ENCODE data around the gene WNT11. TPM values are rescaled to one million over a fixed set of nuclear protein-coding genes. Genes with fewer than 3 reads are reported as not detected.

WNT11 gene
- polyA plus RNA-seq, 1 donor from 2014 or later: 2.3 TPM

GRCh38 chr11:76214186-76214585 lies 7.9 kb upstream of the WNT11 start:
- H3K27ac ChIP-seq (ENCODE audit: low read length): no peak overlapping the region
- no peak overlapping the region for H2AFZ ChIP-seq (ENCODE audit: low read depth, low read length)
- H3F3A ChIP-seq (ENCODE audit: insufficient read depth, low read length, poor library complexity, severe bottlenecking): no peaks in the 10 kb centered on the region
- no peaks in the 10 kb centered on the region for H3K9me2 ChIP-seq (ENCODE audit: insufficient read depth, low read length)
- no peaks in the 10 kb centered on the region for H3K36me3 ChIP-seq (ENCODE audit: insufficient read depth, low read length)
- no peak overlapping the region for H3K9ac ChIP-seq (ENCODE audit: low read length)
- no peak overlapping the region for H3K4me3 ChIP-seq (ENCODE audit: low read length)
- H3K9me3 ChIP-seq (ENCODE audit: low read length): no peaks in the 10 kb centered on the region
- peaks cover 44% of the 10 kb centered on the region for H3K27me3 ChIP-seq (ENCODE audit: insufficient read depth, low read depth, low read length)
- H3K4me2 ChIP-seq (ENCODE audit: low read length): no peak overlapping the region
- H3K79me2 ChIP-seq (replicated peaks; ENCODE audit: insufficient read depth, low read length): no peaks in the 10 kb centered on the region
- H4K20me1 ChIP-seq (ENCODE audit: insufficient read depth): no peaks in the 10 kb centered on the region
- TF ChIP-seq MXI1 (conservative IDR thresholded peaks at IDR 0.05; ENCODE audit: poor library complexity, severe bottlenecking) (no peak), RAD21 (conservative IDR thresholded peaks at IDR 0.05) (no peak), TAF1 (IDR thresholded peaks at IDR 0.05; ENCODE audit: low read depth) (no peak), CTCF (IDR thresholded peaks at IDR 0.05; ENCODE audit: poor library complexity, severe bottlenecking) (no peak), EP300 (conservative IDR thresholded peaks at IDR 0.05; ENCODE audit: poor library complexity, severe bottlenecking) (no peak), SMC3 (conservative IDR thresholded peaks at IDR 0.05; ENCODE audit: poor library complexity) (no peak), POLR2AphosphoS5 (IDR thresholded peaks at IDR 0.05) (no peak), REST (IDR thresholded peaks at IDR 0.05; ENCODE audit: borderline replicate concordance) (no peak), EZH2 (IDR thresholded peaks at IDR 0.05; ENCODE audit: borderline replicate concordance, insufficient read depth, low read length, poor library complexity, severe bottlenecking) (no peak)

- Histone ChIP-seq H3K9me3 (ENCODE audit: low read length) (no peaks in the 10 kb centered on the region), H3K27me3 (ENCODE audit: insufficient read depth, low read depth, low read length) (peaks cover 62% of the 10 kb centered on the region), H3K4me2 (ENCODE audit: low read length) (no peak overlapping the region), H3K4me3 (ENCODE audit: low read length) (no peak overlapping the region), H3K27ac (ENCODE audit: low read length) (no peak overlapping the region), H4K20me1 (ENCODE audit: insufficient read depth) (no peaks in the 10 kb centered on the region), H2AFZ (ENCODE audit: low read depth, low read length) (no peak overlapping the region), H3K79me2 (replicated peaks; ENCODE audit: insufficient read depth, low read length) (no peaks in the 10 kb centered on the region), H3F3A (ENCODE audit: insufficient read depth, low read length, poor library complexity, severe bottlenecking) (no peaks in the 10 kb centered on the region), H3K9me2 (ENCODE audit: insufficient read depth, low read length) (no peaks in the 10 kb centered on the region), H3K36me3 (ENCODE audit: insufficient read depth, low read length) (no peaks in the 10 kb centered on the region), H3K9ac (ENCODE audit: low read length) (no peak overlapping the region)
- TF ChIP-seq MXI1 (conservative IDR thresholded peaks at IDR 0.05; ENCODE audit: poor library complexity, severe bottlenecking) (no peak), TAF1 (IDR thresholded peaks at IDR 0.05; ENCODE audit: low read depth) (no peak), REST (IDR thresholded peaks at IDR 0.05; ENCODE audit: borderline replicate concordance) (no peak), POLR2AphosphoS5 (IDR thresholded peaks at IDR 0.05) (no peak), EZH2 (IDR thresholded peaks at IDR 0.05; ENCODE audit: borderline replicate concordance, insufficient read depth, low read length, poor library complexity, severe bottlenecking) (no peak), SMC3 (conservative IDR thresholded peaks at IDR 0.05; ENCODE audit: poor library complexity) (no peak), RAD21 (conservative IDR thresholded peaks at IDR 0.05) (no peak), EP300 (conservative IDR thresholded peaks at IDR 0.05; ENCODE audit: poor library complexity, severe bottlenecking) (no peak), CTCF (IDR thresholded peaks at IDR 0.05; ENCODE audit: poor library complexity, severe bottlenecking) (no peak)
Measured at GRCh38 chr11:76212086-76213035, 6.1 kb upstream of the WNT11 start.
